Activated naive CD8-positive, alpha-beta T cell treated with anti-CD3 and anti-CD28 coated beads for 36 hours (primary cell): ENCODE measurements around the gene PIF1. TPM values are rescaled to one million over a fixed set of nuclear protein-coding genes. Genes with fewer than 3 reads are reported as not detected.
A peak's percentile ranks its signal among the peaks of the same experiment; 100 is the strongest.
"Not testable (repeated sequence)": the region's sequence is repeated elsewhere in the genome, so short reads cannot be mapped to it uniquely, and the experiment has no call there.

Source experiments
- DNase-seq: peaks from one replicate; pipeline ENCODE4 v3.0.0; 2021
- H3K27ac Mint-ChIP-seq: one replicate; pipeline ENCODE4 v1.8.0; 2022; ENCODE audit warnings: mild to moderate bottlenecking, moderate library complexity, mixed read lengths
- H3K27me3 Mint-ChIP-seq: one replicate; pipeline ENCODE4 v1.8.0; 2022; ENCODE audit warnings: mild to moderate bottlenecking, mixed read lengths
- H3K36me3 Mint-ChIP-seq: one replicate; pipeline ENCODE4 v1.8.0; 2021; ENCODE audit warnings: mild to moderate bottlenecking, mixed read lengths
- H3K4me1 Mint-ChIP-seq: one replicate; pipeline ENCODE4 v1.8.0; 2021; ENCODE audit warnings: mixed read lengths
- H3K4me3 Mint-ChIP-seq: one replicate; pipeline ENCODE4 v1.8.0; 2022; ENCODE audit warnings: mild to moderate bottlenecking, moderate library complexity, mixed read lengths
- H3K9me3 Mint-ChIP-seq: one replicate; pipeline ENCODE4 v1.8.0; 2022; ENCODE audit warnings: mixed read lengths
- total RNA-seq, 2 experiments: library from RNA; stranded (reverse); gene quantifications; one replicate each; pipeline ENCODE4 v1.2.3, GENCODE V29; 2021

Gene PIF1
- total RNA-seq, 2 experiments from 2014 or later: 27.3 to 30.4 TPM

DNA sequence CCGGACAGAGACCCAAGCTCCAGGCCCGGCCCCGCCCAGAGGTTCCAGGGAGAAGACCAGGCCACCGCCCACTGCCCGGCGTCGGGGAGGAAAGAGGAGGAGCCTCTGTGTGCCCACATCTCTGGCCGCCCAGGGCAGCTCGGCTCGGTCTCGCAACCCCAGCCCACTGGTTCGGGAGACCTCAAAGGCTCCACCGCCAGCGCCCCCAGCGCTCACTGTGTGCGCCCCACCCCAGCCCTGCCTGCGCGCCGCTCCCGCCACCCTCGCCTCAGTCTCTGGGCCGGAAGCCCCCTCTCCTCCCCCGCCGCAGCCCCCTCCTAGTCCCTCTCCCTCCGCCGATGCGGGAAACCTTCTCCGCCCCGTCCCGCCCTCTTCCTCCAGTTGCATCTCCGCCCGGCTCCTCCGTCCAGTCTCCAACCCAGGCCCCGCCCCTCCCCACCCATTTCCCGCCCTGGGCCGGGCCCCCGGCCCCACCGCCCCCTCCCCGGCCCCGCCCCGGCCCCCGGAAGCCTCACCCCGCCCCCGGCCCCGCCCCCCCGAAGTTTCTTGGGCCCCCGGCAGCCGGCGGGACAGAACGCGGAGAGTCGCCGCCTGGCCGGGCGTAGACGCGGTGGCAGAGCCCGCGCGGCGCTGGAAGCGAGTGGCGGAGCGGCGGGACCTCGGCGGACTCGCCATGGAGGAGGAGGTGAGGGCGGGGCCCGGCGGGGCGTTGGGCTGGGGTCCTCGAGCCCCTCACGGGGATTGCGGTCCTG lies 16.1 kb upstream of the PIF1 start, which contains the start of gene PLEKHO2:
Gene PLEKHO2 (plus strand): TSS at position 572 of the 752 bp plus-strand sequence. CDS start 102 bp downstream, at position 674.
- Mint-ChIP-seq H3K27ac (peak within 1 kb of the TSS; percentile 66), H3K9me3 (no peaks in the 10 kb centered on the region), H3K4me1 (peaks cover 62% of the 10 kb centered on the region), H3K4me3 (peak within 1 kb of the TSS; percentile 82), H3K36me3 (no peaks in the 10 kb centered on the region), H3K27me3 (no peaks in the 10 kb centered on the region)
- DNase-seq: peak; percentile 87

DNA sequence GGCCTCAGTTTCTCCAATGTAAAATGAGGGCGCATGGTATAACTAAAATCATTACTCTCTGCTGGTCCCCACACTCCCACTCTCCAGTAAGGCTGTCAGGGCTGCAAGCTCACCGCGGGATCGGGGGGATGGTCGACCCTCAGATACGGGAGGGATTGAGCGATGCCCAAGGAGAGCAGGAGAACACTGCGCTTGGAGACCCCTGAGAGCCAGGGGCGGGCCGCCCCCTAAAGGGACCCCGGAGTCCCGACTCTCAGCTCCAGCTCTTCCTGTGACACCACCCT lies 15.6 kb upstream of the PIF1 start:
- H3K27ac Mint-ChIP-seq: peak overlapping the region; percentile 66
- H3K36me3 Mint-ChIP-seq: no peaks in the 10 kb centered on the region
- H3K4me1 Mint-ChIP-seq: peaks cover 66% of the 10 kb centered on the region

DNA sequence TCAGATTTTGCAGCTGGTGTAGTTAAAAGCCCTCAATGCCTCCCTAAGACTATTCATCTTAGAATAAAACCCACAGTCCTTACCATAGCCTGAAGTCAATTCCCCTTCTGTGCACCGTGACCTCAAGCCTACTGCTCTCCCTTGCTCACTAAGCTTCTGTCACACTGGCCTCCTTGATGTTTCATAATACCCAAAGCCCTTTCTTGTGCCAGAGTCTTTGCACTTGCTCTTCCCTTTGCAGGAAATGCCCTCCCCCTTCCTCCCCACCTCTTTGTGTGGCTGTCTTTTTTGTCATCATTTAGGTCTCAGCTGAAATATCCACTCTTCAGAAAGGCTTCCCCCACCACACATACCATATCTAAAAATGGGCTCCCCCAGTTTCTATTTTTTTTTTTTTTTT lies 12.1 kb upstream of the PIF1 start:
- Mint-ChIP-seq H3K4me3 (no peak overlapping the region), H3K9me3 (peaks cover 2% of the 10 kb centered on the region), H3K4me1 (peaks cover 40% of the 10 kb centered on the region), H3K36me3 (no peaks in the 10 kb centered on the region), H3K27ac (peak overlapping the region; percentile 5), H3K27me3 (no peaks in the 10 kb centered on the region)
- DNase-seq: no peak

More for the DNA sequence above, 15.6 kb upstream of the PIF1 start:
- no peak for DNase-seq
- Mint-ChIP-seq H3K4me3 (peak overlapping the region; percentile 74), H3K9me3 (no peaks in the 10 kb centered on the region), H3K27me3 (no peaks in the 10 kb centered on the region)

DNA sequence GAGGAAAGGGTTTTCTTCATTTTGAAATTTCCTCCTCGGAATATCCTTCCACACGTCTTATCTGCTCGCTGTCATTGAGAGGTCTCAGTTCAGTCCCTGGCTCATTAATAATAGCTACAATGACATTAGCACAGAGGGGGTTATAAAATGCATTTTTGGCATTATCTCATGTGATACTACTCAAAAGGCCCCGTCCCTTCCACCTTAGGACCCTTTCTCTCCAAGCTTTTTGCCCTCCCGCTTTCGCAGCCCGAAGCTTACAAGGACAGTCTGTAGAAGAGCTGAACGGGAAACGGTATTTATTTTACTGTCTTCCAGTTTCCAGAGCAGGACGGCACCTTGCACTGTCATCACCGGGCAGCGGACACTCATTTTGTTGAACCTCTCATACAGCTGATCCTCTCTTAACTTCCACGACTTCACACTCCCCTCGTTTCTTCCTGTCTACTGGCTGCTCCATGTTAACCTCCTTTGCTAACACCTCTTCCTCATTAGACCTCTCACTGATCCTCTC lies 10.6 kb upstream of the PIF1 start:
- peak overlapping the region; percentile 39 for H3K27ac Mint-ChIP-seq
- H3K4me1 Mint-ChIP-seq: peaks cover 35% of the 10 kb centered on the region
- H3K27me3 Mint-ChIP-seq: no peaks in the 10 kb centered on the region
- H3K36me3 Mint-ChIP-seq: no peaks in the 10 kb centered on the region
- peak overlapping the region; percentile 35 for H3K4me3 Mint-ChIP-seq
- H3K9me3 Mint-ChIP-seq: peaks cover 2% of the 10 kb centered on the region
- no peak for DNase-seq

DNA sequence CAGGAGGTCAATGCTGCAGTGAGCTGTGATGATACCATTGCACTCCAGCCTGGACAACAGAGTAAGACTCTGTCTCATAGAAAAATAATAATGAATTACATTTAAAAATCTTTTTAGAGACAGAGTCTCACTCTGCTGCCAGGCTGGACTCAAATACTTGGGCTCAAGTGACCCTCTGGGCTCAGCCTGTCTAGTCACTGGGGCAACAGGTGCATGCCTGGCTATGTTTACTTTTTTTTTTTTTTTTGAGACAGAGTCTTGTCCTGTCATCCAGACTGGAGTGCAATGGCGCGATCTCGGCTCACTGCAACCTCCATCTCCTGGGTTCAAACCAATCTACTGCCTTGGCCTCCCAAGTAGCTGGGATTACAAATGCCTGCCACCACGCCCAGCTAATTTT lies 8.2 kb upstream of the PIF1 start:
- peaks cover 2% of the 10 kb centered on the region for H3K9me3 Mint-ChIP-seq

DNA sequence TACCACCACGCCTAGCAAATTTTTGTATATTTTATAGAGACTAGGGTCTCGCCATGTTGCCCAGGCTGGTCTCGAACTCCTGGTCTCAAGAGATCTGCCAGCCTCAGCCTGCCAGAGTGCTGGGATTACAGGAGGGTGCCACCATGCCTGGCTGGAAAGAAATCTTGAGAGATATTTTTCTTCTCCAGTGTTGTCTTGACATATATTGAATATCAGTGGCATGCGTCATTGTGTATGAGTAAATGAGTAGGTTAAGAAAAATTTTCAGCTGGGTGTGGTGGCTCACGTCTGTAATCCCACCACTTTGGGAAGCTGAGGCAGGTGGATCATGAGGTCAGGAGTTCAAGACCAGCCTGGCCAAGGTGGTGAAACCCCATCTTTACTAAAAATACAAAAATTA lies 3.5 kb upstream of the PIF1 start:
- Mint-ChIP-seq H3K4me1 (peaks cover 8% of the 10 kb centered on the region), H3K27me3 (peaks cover 5% of the 10 kb centered on the region), H3K36me3 (peaks cover 4% of the 10 kb centered on the region), H3K27ac (no peak overlapping the region), H3K4me3 (no peak overlapping the region), H3K9me3 (no peaks in the 10 kb centered on the region)
- no peak for DNase-seq

More for the DNA sequence above, 8.2 kb upstream of the PIF1 start:
- no peak for DNase-seq
- H3K4me3 Mint-ChIP-seq: no peak overlapping the region
- H3K27ac Mint-ChIP-seq: no peak overlapping the region
- H3K4me1 Mint-ChIP-seq: peaks cover 25% of the 10 kb centered on the region
- H3K36me3 Mint-ChIP-seq: no peaks in the 10 kb centered on the region
- H3K27me3 Mint-ChIP-seq: no peaks in the 10 kb centered on the region

DNA sequence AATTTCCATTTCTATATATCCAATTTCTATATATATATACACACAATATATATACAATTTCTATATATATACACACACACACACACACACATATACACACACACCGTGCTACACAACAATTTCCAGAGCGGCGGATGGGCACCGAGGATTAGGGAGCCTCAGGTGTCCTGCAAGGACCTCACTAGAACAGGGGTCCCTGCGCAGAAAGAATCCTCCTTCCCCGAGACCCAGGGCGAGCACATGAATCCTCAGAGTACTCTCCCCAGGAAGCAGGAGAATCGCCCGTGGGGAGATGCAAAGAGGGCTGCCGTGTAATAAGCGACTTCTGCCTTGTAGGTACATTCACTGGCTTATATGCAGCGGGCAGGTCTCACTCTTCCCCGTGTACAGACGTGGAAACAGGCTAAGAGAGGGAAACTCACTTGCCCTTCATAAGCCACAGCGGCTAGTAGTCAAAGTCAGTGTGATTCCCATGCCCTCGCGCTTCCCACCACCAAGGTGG lies 467 bp downstream of the PIF1 start:
- DNase-seq: peak; percentile 18
- Mint-ChIP-seq H3K4me1 (peaks cover 16% of the 10 kb centered on the region), H3K4me3 (peak overlapping the region; percentile 93), H3K27me3 (peaks cover 16% of the 10 kb centered on the region), H3K27ac (peak overlapping the region; percentile 83), H3K36me3 (peaks cover 18% of the 10 kb centered on the region), H3K9me3 (no peaks in the 10 kb centered on the region)

DNA sequence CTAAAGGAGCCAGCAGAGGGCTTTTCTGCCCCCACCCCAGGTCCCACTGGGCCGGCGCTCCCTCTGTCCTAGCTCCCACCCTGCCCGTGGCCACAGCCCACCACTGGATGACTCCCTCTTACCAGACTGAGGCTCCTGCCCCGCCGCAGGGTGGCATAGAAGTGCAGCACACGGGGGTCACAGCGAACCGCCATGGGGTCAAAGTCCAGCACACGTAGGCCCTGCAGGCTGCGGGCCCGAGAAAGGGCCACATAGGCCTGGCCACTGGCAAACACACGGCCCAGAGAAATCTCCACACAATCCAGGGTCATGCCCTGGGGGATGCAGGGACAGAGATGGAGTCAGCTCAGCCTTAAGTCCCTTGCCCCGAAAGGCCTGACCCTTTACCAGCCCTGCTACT lies 9.0 kb downstream of the PIF1 start:
- Mint-ChIP-seq H3K36me3 (peaks cover 3% of the 10 kb centered on the region), H3K4me3 (no peak overlapping the region), H3K27me3 (no peaks in the 10 kb centered on the region), H3K4me1 (no peaks in the 10 kb centered on the region), H3K27ac (no peak overlapping the region), H3K9me3 (no peaks in the 10 kb centered on the region)
- DNase-seq: no peak

DNA sequence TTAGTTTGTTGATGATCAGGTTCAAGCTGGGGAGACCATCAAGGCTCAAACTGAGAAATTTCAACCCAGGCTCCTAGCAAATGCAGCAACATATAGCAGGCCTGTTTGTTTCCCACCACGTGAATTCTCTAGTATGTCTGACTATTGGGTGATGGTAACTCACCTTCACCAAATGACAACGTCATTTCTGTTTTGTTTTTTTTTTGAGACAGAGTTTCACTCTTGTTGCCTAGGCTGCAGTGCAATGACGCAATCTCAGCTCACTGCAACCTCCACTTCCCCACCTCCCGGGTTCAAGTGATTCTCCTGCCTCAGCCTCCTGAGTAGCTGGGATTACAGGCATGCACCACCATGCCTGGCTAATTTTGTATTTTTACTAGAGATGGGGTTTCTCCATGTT lies 10.5 kb downstream of the PIF1 start:
- H3K36me3 Mint-ChIP-seq, DNase-seq, H3K27ac Mint-ChIP-seq, H3K4me3 Mint-ChIP-seq, H3K27me3 Mint-ChIP-seq, H3K4me1 Mint-ChIP-seq, H3K9me3 Mint-ChIP-seq: not testable (repeated sequence)

DNA sequence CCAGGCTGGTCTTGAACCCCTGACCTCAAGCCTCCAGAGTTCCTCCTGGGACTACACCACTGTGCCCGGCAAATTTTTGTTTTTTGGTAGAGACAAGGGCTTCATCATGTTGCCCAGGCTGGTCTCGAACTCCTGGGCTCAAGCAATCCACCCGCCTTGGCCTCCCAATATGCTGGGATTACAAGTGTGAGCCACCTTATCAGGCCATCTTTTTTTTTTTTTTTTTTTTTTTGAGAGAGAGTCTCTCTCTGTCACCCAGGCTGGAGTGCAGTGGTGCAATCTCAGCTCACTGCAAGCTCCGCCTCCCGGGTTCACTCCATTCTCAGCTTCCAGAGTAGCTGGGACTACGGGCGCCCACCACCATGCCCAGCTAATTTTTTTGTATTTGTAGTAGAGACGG lies 11.2 kb downstream of the PIF1 start:
- H3K4me1 Mint-ChIP-seq, DNase-seq, H3K27me3 Mint-ChIP-seq, H3K36me3 Mint-ChIP-seq, H3K27ac Mint-ChIP-seq, H3K4me3 Mint-ChIP-seq, H3K9me3 Mint-ChIP-seq: not testable (repeated sequence)

DNA sequence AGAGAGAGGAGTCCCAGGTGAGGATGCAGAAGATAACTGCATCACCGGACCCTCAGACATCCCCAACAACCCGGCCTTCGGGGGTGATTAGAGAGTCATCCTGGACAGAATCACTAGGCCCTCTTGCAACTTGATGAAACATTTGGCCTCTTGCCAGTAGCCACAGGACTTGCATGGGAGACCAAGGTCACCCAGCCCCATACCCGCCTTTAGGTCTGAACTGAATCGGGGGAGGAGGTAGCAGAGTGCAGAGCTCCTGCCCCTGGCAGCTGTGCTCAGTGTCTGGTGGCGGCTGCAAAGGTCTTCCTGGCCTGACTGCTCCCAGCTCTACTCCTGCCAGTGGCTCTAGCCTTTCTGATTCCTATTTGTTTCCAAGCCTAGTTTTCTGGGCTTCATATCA lies 12.4 kb downstream of the PIF1 start:
- H3K9me3 Mint-ChIP-seq: no peaks in the 10 kb centered on the region
- no peaks in the 10 kb centered on the region for H3K36me3 Mint-ChIP-seq
- DNase-seq: no peak
- H3K4me1 Mint-ChIP-seq: peaks cover 3% of the 10 kb centered on the region
- H3K27ac Mint-ChIP-seq: no peak overlapping the region
- H3K27me3 Mint-ChIP-seq: no peaks in the 10 kb centered on the region
- H3K4me3 Mint-ChIP-seq: no peak overlapping the region

DNA sequence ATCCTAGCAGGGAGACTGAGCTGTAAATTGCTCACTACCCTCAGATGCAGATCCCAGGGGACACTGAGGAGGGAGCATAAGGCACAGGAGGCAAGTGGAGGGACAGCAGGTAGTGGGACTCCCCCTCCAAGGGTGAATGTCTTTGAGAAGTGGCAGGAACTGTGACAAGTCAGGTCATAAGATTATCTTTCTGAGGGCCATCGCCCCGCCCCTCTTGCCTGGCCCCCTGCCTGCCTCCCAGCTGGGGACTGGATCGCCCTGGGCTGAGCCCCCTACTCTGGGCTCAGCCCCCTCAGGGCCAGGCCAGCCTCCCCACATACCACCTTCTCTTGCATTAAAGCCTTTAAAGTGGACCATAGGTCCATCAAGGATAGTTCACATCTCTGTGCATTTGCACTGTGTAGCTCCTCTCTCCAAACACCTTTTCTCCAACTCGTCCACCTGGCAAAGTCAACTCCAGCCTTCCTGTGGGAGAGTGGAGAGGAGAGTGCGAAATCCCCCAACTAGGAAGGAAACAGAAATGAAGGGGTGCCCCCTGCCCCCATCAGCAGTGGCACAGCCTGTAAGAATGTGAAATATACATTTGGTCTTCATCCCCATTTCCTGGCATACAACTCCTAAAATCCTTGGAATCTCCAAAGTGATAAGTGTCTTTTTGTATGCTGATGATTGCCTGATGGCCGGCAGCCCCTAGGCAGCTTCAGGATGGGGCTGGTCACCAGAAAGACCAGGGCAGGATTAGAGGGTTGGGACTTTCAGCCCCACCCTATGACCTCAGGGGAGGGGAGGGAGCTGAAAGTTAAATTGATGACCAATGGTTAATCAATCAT lies 14.7 kb downstream of the PIF1 start:
- Mint-ChIP-seq H3K9me3 (no peaks in the 10 kb centered on the region), H3K36me3 (no peaks in the 10 kb centered on the region), H3K4me3 (no peak overlapping the region), H3K4me1 (peaks cover 3% of the 10 kb centered on the region), H3K27ac (no peak overlapping the region), H3K27me3 (no peaks in the 10 kb centered on the region)
- DNase-seq: no peak

DNA sequence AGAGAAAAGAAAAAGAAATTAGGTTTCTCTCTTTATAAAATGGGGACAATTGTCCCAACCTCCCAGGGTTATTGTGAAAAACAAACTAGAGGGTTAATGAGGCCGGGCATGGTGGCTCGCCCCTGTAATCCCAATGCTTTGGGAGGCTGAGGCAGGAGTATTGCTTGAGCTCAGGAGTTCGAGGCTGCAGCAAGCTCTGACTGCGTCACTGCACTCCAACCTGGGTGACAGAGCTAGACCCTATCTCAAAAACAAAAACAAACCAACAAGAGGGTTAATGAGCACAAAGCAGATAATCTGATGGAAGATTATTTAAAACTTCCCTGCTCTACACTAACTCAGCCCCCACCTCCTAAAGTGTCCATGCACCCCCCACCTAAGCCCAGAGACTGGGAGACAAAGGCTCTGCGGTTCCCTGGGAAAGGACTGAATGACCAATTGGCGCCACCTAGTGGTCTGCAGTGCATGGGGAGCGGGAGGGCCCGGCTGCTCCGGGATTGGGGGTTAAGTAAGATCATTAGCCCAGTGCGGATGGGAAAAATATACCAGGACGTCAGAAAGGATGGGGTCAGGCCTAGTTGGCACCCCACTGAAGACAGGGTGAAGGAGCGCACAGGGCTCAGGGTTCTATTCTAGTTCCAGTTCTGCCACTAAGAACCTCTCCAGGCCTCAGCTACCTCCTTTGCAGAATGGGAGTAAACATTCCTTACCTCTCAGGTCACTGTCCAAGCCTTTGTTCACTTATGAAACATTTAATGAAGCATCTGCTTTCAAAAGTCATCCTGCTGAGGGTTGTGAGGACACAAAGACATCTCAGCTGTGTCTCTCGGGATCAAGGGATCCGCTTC lies 15.6 kb downstream of the PIF1 start:
- Mint-ChIP-seq H3K4me3 (no peak overlapping the region), H3K27me3 (no peaks in the 10 kb centered on the region), H3K27ac (no peak overlapping the region), H3K9me3 (no peaks in the 10 kb centered on the region), H3K4me1 (peaks cover 3% of the 10 kb centered on the region), H3K36me3 (no peaks in the 10 kb centered on the region)
- DNase-seq: peak; percentile 62

DNA sequence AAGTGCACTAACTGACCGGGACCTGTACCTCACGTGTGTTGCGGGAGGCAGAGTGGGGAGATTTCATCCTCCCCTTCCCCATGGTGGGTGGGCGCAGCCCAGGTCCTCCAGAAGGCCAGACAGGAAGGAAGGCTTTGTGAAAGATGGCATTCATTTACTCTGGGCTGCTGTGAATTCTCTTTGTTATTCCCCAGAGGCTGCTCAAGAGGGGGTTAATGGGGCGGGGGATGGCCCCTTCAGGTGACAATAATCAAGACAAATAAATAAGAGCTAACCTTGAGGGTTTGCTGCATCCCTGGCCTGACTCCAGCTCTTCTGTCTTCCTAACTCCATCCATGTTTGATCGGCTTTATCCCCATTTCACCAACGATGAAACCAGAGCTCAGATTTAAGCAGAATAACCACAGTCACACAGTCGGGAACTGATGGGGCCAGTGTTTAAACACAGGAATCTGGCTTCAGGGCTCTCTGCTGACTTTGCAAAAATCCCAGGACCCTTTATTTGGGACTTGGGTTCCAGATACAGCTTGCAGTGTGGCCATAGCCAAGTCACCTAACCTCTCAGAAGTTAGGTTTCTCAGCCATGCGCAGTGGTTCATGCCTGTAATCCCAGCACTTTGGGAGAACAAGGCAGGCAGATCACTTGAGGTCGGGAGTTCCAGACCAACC lies 16.5 kb downstream of the PIF1 start:
- H3K27me3 Mint-ChIP-seq: no peaks in the 10 kb centered on the region
- no peak overlapping the region for H3K27ac Mint-ChIP-seq
- H3K36me3 Mint-ChIP-seq: no peaks in the 10 kb centered on the region
- peaks cover 3% of the 10 kb centered on the region for H3K4me1 Mint-ChIP-seq
- no peak for DNase-seq
- H3K9me3 Mint-ChIP-seq: no peaks in the 10 kb centered on the region
- no peak overlapping the region for H3K4me3 Mint-ChIP-seq
